Astrocyte of the spinal cord (primary cell): ENCODE measurements around the gene ETS2.

Experiments
- DNase-seq: peaks from one replicate; pipeline ENCODE4 v3.0.0; 2011; ENCODE audit warnings: low read depth, low spot score
- H3K4me3 ChIP-seq: 2 replicates; pipeline ENCODE4 v1.5.1; 2011; ENCODE audit warnings: low read depth, mild to moderate bottlenecking, low read length, moderate library complexity
- in situ Hi-C: cut with HindIII; loops from 2 replicates; pipeline ENCODE4 v1.10.0; 2017; ENCODE audit warnings: low sequenced_read_pairs
- TF ChIP-seq, protein P1 (sequence below): IDR thresholded peaks from 2 replicates; pipeline ENCODE4 v1.5.1; 2012; ENCODE audit warnings: low read depth, mild to moderate bottlenecking, low read length, inconsistent platforms

ETS2 gene

DNA sequence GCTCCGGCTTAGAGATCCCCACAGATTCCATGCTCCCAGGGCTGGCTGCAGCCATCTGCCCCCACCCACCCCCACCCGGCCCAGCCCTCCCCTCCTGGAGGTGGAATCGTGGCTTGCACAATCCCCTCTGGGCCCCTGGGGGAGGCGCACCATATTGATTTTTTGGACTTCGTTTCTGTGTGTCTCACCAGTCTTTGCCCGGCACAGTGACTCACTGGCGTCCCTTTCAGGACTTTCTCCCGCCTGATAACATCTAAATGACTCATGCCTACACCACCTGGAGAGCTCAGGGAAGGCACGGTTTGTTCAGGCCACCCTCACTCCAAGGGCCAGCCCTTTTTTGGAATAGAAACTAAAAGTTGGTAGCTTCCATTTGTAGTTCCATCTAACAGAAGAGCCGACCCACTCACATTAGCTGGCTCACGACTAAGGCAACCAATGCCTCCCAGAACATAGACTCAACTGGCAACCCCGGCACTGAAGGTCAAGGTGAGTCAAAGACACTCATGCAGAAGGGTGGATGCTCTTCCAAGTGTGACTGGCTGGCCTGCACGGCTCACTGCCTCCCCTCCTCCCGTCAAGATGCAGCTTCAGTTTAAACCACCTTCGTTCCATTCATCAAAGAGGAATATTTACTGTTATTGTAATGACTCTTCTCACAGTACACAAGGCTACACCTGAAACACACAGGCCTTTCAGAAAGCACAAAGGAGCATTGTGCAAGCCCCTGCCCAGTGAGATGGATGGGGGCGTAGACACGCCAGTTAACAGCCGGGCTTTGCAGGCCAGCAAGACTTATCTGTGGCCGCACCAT lies 18.1 kb upstream of the ETS2 start:
- H3K4me3 ChIP-seq: no peak overlapping the region
- in situ Hi-C loops: no loop called here
- DNase-seq: peak; percentile 84
- TF ChIP-seq, protein P1, sequence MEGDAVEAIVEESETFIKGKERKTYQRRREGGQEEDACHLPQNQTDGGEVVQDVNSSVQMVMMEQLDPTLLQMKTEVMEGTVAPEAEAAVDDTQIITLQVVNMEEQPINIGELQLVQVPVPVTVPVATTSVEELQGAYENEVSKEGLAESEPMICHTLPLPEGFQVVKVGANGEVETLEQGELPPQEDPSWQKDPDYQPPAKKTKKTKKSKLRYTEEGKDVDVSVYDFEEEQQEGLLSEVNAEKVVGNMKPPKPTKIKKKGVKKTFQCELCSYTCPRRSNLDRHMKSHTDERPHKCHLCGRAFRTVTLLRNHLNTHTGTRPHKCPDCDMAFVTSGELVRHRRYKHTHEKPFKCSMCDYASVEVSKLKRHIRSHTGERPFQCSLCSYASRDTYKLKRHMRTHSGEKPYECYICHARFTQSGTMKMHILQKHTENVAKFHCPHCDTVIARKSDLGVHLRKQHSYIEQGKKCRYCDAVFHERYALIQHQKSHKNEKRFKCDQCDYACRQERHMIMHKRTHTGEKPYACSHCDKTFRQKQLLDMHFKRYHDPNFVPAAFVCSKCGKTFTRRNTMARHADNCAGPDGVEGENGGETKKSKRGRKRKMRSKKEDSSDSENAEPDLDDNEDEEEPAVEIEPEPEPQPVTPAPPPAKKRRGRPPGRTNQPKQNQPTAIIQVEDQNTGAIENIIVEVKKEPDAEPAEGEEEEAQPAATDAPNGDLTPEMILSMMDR: no peak

DNA sequence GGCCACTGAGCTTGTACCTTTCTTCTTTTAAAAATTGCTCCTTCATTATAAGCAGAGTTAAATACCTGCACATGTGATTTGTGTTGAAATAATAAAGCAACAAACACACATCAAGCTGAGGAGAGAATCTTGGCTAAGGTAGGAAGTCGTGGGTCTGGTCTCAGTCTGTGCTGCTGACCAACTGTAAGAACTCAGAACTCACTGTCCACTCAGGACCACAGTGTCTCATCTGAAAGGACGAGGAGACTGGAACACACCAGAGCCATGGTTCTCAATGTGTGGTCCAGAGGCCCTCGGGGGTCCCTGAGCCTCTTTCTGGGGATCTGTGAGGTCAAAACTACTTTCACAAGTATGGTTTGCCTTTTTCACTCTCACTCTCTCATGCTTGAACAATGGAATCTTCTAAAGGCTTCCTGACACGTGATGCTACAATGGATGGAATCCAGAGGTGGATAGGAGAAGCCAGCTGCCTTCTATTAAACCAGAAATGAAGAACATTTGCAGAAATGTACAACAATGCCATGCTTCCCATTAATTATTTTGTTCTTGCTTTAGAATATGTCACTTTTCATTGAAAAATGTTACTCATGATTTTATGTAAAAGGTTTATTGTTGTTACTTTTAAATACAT lies 17.3 kb upstream of the ETS2 start:
- in situ Hi-C loops: no loop called here
- H3K4me3 ChIP-seq: no peak overlapping the region
- TF ChIP-seq, protein P1: no peak
- no peak for DNase-seq

DNA sequence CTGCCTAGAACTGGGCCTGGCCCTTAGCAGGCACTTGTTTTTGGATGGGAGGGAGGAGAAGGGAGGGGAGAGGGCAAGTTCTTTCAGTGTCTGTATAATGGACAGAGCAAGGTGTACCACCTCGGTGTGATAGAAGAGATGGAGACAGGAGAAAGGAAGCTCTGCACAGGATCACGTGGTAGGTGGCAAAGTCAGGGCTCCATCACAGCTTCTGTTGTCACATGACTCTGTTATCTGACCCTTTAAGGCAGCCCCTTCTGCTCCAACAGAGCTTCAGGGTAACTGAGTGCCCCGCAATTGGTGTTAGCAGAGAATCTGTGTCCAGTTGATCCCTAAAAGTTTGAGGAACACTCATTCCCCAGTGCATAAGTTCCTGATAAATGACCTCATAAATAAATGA lies 16.5 kb upstream of the ETS2 start:
- TF ChIP-seq, protein P1: no peak
- DNase-seq: no peak
- no peak overlapping the region for H3K4me3 ChIP-seq
- in situ Hi-C loops: no loop called here

DNA sequence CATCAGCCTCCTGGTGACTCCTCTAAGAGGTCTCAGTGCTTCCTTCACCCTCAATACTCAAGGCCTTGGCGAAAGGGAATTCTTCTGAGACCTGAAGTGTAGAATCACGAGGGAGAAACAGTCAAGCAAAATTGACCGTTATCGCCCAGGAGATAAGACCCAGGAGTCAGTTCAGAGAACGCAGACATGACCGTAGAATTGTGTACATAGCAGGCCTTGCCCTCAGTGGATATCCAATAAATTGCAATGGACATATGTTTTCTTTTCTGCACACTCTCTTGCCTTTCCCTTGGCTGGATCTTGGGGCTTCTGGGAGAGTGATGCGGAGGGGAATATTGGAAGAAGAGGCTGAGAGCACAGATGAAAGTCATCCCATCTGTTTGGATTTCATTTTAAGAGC lies 15.7 kb upstream of the ETS2 start:
- in situ Hi-C loops: no loop called here
- H3K4me3 ChIP-seq: no peak overlapping the region
- no peak for DNase-seq
- TF ChIP-seq, protein P1: no peak

- in situ Hi-C loops: no loop called here
- TF ChIP-seq, protein P1: no peak
- H3K4me3 ChIP-seq: no peak overlapping the region
- no peak for DNase-seq
Measured at GRCh38 chr21:38790961-38791360, 14.8 kb upstream of the ETS2 start.

DNA sequence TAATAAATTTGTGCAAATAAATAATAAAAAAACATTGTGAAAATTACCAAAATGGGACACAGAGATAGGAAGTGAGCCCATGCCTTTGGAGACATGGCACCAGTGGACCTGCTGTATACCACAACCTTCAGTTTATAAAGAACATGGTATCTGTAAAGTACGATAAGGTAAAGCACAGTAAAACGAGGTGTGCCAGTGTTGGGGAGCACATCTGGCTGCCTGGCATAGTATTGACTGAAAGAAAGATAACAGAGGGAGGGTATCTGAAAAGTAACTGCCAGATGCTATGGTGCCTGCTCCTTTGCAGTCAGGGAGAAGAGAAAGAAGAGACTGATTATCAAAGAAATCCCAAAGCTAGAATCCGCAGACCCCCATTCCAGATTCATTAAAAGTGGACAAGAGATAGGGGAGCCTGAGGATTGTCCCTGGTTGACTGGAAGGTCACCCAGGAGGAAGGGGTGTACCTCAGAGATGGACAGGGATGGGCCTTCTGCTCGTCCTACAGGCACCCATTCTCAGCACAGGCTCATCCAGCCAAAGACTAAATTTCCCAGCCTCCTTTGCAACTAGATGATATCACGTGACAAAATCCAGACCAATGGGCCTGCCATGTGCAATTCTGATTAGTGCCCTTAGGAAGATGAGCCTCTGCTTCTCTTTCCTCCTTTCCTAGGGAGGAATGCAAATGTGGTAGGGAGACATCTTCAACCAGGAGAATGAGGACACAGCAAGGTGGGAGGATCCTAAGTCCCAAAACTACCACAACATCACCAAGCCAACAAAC lies 12.9 kb upstream of the ETS2 start:
- in situ Hi-C loops: no loop called here
- no peak overlapping the region for H3K4me3 ChIP-seq
- TF ChIP-seq, protein P1: no peak

More for the DNA sequence above, 12.9 kb upstream of the ETS2 start:
- DNase-seq: no peak
